Activated naive CD8-positive, alpha-beta T cell treated with anti-CD3 and anti-CD28 coated beads for 36 hours (primary cell): ENCODE results near the gene PCGF1. TPM values are rescaled to one million over a fixed set of nuclear protein-coding genes. Genes with fewer than 3 reads are reported as not detected.

Experiments used
- DNase-seq: peaks from one replicate; pipeline ENCODE4 v3.0.0; 2021
- H3K27ac Mint-ChIP-seq: one replicate; pipeline ENCODE4 v1.8.0; 2022; ENCODE audit warnings: mild to moderate bottlenecking, moderate library complexity, mixed read lengths
- H3K27me3 Mint-ChIP-seq: one replicate; pipeline ENCODE4 v1.8.0; 2022; ENCODE audit warnings: mild to moderate bottlenecking, mixed read lengths
- H3K36me3 Mint-ChIP-seq: one replicate; pipeline ENCODE4 v1.8.0; 2021; ENCODE audit warnings: mild to moderate bottlenecking, mixed read lengths
- H3K4me1 Mint-ChIP-seq: one replicate; pipeline ENCODE4 v1.8.0; 2021; ENCODE audit warnings: mixed read lengths
- H3K4me3 Mint-ChIP-seq: one replicate; pipeline ENCODE4 v1.8.0; 2022; ENCODE audit warnings: mild to moderate bottlenecking, moderate library complexity, mixed read lengths
- H3K9me3 Mint-ChIP-seq: one replicate; pipeline ENCODE4 v1.8.0; 2022; ENCODE audit warnings: mixed read lengths
- total RNA-seq, 2 experiments: library from RNA; stranded (reverse); gene quantifications; one replicate each; pipeline ENCODE4 v1.2.3, GENCODE V29; 2021

Gene PCGF1
- total RNA-seq, 2 experiments from 2014 or later = 17.7 to 18.9 TPM

- no peaks in the 10 kb centered on the region for H3K9me3 Mint-ChIP-seq
- H3K27me3 Mint-ChIP-seq = peaks cover 63% of the 10 kb centered on the region
- DNase-seq = no peak
- no peak overlapping the region for H3K27ac Mint-ChIP-seq
- no peaks in the 10 kb centered on the region for H3K36me3 Mint-ChIP-seq
- peak overlapping the region; percentile 60 for H3K4me3 Mint-ChIP-seq
- peaks cover 6% of the 10 kb centered on the region for H3K4me1 Mint-ChIP-seq
Measured at GRCh38 chr2:74548285-74548899, 40.9 kb upstream of the PCGF1 start.

- Mint-ChIP-seq H3K4me3 (no peak overlapping the region), H3K27me3 (peaks cover 64% of the 10 kb centered on the region), H3K9me3 (no peaks in the 10 kb centered on the region), H3K4me1 (peaks cover 6% of the 10 kb centered on the region), H3K27ac (no peak overlapping the region), H3K36me3 (no peaks in the 10 kb centered on the region)
- no peak for DNase-seq
Measured at GRCh38 chr2:74546004-74546403, 38.5 kb upstream of the PCGF1 start.

- peaks cover 6% of the 10 kb centered on the region for H3K4me1 Mint-ChIP-seq
- H3K4me3 Mint-ChIP-seq = no peak overlapping the region
- H3K27ac Mint-ChIP-seq = no peak overlapping the region
- DNase-seq = no peak
- no peaks in the 10 kb centered on the region for H3K36me3 Mint-ChIP-seq
- peaks cover 54% of the 10 kb centered on the region for H3K27me3 Mint-ChIP-seq
- no peaks in the 10 kb centered on the region for H3K9me3 Mint-ChIP-seq
Measured at GRCh38 chr2:74544634-74545033, 37.1 kb upstream of the PCGF1 start.

GRCh38 chr2:74542978-74543377 is 35.5 kb upstream of the PCGF1 start:
- DNase-seq = no peak
- no peaks in the 10 kb centered on the region for H3K36me3 Mint-ChIP-seq
- peaks cover 6% of the 10 kb centered on the region for H3K4me1 Mint-ChIP-seq
- no peaks in the 10 kb centered on the region for H3K9me3 Mint-ChIP-seq
- no peak overlapping the region for H3K4me3 Mint-ChIP-seq
- H3K27ac Mint-ChIP-seq = no peak overlapping the region
- peaks cover 59% of the 10 kb centered on the region for H3K27me3 Mint-ChIP-seq

- Mint-ChIP-seq H3K9me3 (no peaks in the 10 kb centered on the region), H3K27ac (no peak overlapping the region), H3K36me3 (no peaks in the 10 kb centered on the region), H3K27me3 (peaks cover 41% of the 10 kb centered on the region), H3K4me1 (peaks cover 6% of the 10 kb centered on the region), H3K4me3 (no peak overlapping the region)
- no peak for DNase-seq
Measured at GRCh38 chr2:74540291-74540690, 32.8 kb upstream of the PCGF1 start.

GRCh38 chr2:74538881-74539339 is 31.4 kb upstream of the PCGF1 start:
- Mint-ChIP-seq H3K9me3 (no peaks in the 10 kb centered on the region), H3K27ac (peak overlapping the region; percentile 30), H3K4me3 (no peak overlapping the region), H3K4me1 (peaks cover 6% of the 10 kb centered on the region), H3K36me3 (no peaks in the 10 kb centered on the region), H3K27me3 (peaks cover 33% of the 10 kb centered on the region)
- DNase-seq = no peak

- no peak overlapping the region for H3K4me3 Mint-ChIP-seq
- H3K36me3 Mint-ChIP-seq = peaks cover 7% of the 10 kb centered on the region
Measured at GRCh38 chr2:74537140-74537539, 29.6 kb upstream of the PCGF1 start.

GRCh38 chr2:74536166-74536950 is 28.9 kb upstream of the PCGF1 start:
- Mint-ChIP-seq H3K27me3 (peaks cover 20% of the 10 kb centered on the region), H3K27ac (no peak overlapping the region), H3K36me3 (peaks cover 13% of the 10 kb centered on the region), H3K4me1 (peaks cover 17% of the 10 kb centered on the region), H3K9me3 (no peaks in the 10 kb centered on the region), H3K4me3 (no peak overlapping the region)
- DNase-seq = no peak

More at GRCh38 chr2:74537140-74537539, 29.6 kb upstream of the PCGF1 start:
- Mint-ChIP-seq H3K9me3 (no peaks in the 10 kb centered on the region), H3K27ac (no peak overlapping the region), H3K27me3 (peaks cover 24% of the 10 kb centered on the region), H3K4me1 (peaks cover 9% of the 10 kb centered on the region)
- no peak for DNase-seq

- Mint-ChIP-seq H3K4me3 (no peak overlapping the region), H3K36me3 (peaks cover 22% of the 10 kb centered on the region), H3K9me3 (no peaks in the 10 kb centered on the region), H3K4me1 (peaks cover 25% of the 10 kb centered on the region), H3K27ac (no peak overlapping the region), H3K27me3 (peaks cover 20% of the 10 kb centered on the region)
- DNase-seq = no peak
Measured at GRCh38 chr2:74535440-74535965, 28.0 kb upstream of the PCGF1 start.

- Mint-ChIP-seq H3K9me3 (no peaks in the 10 kb centered on the region), H3K4me3 (no peak overlapping the region), H3K36me3 (peaks cover 23% of the 10 kb centered on the region), H3K4me1 (peaks cover 26% of the 10 kb centered on the region), H3K27me3 (peaks cover 14% of the 10 kb centered on the region), H3K27ac (no peak overlapping the region)
- DNase-seq = no peak
Measured at GRCh38 chr2:74534411-74534810, 26.9 kb upstream of the PCGF1 start.

GRCh38 chr2:74533464-74533863 is 26.0 kb upstream of the PCGF1 start:
- H3K27ac Mint-ChIP-seq = no peak overlapping the region
- H3K9me3 Mint-ChIP-seq = no peaks in the 10 kb centered on the region
- peaks cover 32% of the 10 kb centered on the region for H3K36me3 Mint-ChIP-seq
- H3K4me3 Mint-ChIP-seq = no peak overlapping the region
- DNase-seq = no peak
- peaks cover 23% of the 10 kb centered on the region for H3K4me1 Mint-ChIP-seq
- H3K27me3 Mint-ChIP-seq = peaks cover 5% of the 10 kb centered on the region

GRCh38 chr2:74532222-74532621 is 24.7 kb upstream of the PCGF1 start:
- DNase-seq = no peak
- no peak overlapping the region for H3K27ac Mint-ChIP-seq
- peak overlapping the region; percentile 56 for H3K4me3 Mint-ChIP-seq
- H3K27me3 Mint-ChIP-seq = no peaks in the 10 kb centered on the region
- peaks cover 34% of the 10 kb centered on the region for H3K4me1 Mint-ChIP-seq
- H3K36me3 Mint-ChIP-seq = peaks cover 45% of the 10 kb centered on the region
- no peaks in the 10 kb centered on the region for H3K9me3 Mint-ChIP-seq

- peaks cover 50% of the 10 kb centered on the region for H3K36me3 Mint-ChIP-seq
- no peak overlapping the region for H3K27ac Mint-ChIP-seq
- peak overlapping the region; percentile 98 for H3K4me3 Mint-ChIP-seq
Measured at GRCh38 chr2:74531666-74532065, 24.2 kb upstream of the PCGF1 start.

GRCh38 chr2:74530239-74531187 is 23.0 kb upstream of the PCGF1 start:
- H3K27ac Mint-ChIP-seq = peak overlapping the region; percentile 98
- peak overlapping the region; percentile 98 for H3K4me3 Mint-ChIP-seq
- H3K4me1 Mint-ChIP-seq = peaks cover 40% of the 10 kb centered on the region
- peaks cover 2% of the 10 kb centered on the region for H3K9me3 Mint-ChIP-seq
- peaks cover 60% of the 10 kb centered on the region for H3K36me3 Mint-ChIP-seq
- no peaks in the 10 kb centered on the region for H3K27me3 Mint-ChIP-seq
- DNase-seq = peak; percentile 52

More at GRCh38 chr2:74531666-74532065, 24.2 kb upstream of the PCGF1 start:
- no peaks in the 10 kb centered on the region for H3K9me3 Mint-ChIP-seq
- peaks cover 36% of the 10 kb centered on the region for H3K4me1 Mint-ChIP-seq
- no peak for DNase-seq
- no peaks in the 10 kb centered on the region for H3K27me3 Mint-ChIP-seq
